Measurements from ENCODE around the gene P3H3. TPM values are rescaled to one million over a fixed set of nuclear protein-coding genes. Genes with fewer than 3 reads are reported as not detected.

Gene P3H3
- total RNA-seq, 1 experiment from 2014 or later, result 45.6 TPM

DNA sequence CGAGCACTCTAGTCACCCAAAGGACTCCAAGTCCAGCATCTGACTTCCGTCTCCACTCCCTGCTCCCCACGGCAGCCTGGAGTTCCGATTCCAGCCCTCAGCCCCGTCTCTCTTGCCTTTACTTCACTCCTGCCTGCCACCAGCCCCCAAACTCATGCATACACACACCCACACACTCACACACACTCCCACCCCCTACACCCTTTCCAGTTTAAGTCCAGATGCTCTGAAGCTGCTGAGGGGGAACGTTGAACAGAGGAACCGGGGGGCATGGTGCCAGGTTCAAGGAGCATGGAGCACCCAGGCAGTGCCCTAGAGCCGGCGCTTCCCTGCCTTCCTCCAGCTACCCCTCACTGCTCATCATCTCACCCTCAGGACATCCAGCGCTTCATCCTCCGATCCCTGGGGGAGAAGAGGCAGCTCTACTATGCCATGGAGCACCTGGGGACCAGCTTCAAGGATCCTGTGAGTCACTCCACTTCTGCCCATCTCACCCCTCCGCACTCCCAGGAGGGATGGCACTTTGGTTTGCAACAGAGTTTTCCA is 3.3 kb downstream of the P3H3 start:
- peaks cover 14% of the 10 kb centered on the region for H3K36me3 ChIP-seq
- DNase-seq, result no peak

DNA sequence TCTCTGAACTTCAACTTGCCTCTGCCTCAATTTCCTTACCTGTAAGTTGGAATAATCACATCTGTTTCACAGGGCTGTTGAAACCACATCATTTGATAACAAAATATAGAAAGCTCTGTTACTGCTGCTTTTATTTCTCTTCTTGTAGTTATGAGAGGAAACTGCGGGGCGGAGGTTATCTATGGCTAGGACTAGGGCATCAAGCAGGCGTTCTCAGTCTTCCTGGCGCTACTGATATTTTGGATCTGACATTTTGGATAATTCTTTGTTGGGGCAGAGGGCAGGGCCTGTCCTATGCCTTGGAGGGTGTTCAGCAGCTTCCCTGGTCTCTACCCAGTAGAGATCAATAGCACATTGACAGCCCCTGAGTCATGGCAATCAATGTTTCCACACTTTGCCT is 3.9 kb downstream of the P3H3 start:
- H3K36me3 ChIP-seq, result peaks cover 14% of the 10 kb centered on the region
- H3K4me3 ChIP-seq, result no peak overlapping the region
- no peaks in the 10 kb centered on the region for H3K9me3 ChIP-seq
- H3K27me3 ChIP-seq, result no peaks in the 10 kb centered on the region
- no peak for DNase-seq

More for the DNA sequence above, 3.3 kb downstream of the P3H3 start:
- no peaks in the 10 kb centered on the region for H3K9me3 ChIP-seq
- H3K4me3 ChIP-seq, result no peak overlapping the region
- no peaks in the 10 kb centered on the region for H3K27me3 ChIP-seq

DNA sequence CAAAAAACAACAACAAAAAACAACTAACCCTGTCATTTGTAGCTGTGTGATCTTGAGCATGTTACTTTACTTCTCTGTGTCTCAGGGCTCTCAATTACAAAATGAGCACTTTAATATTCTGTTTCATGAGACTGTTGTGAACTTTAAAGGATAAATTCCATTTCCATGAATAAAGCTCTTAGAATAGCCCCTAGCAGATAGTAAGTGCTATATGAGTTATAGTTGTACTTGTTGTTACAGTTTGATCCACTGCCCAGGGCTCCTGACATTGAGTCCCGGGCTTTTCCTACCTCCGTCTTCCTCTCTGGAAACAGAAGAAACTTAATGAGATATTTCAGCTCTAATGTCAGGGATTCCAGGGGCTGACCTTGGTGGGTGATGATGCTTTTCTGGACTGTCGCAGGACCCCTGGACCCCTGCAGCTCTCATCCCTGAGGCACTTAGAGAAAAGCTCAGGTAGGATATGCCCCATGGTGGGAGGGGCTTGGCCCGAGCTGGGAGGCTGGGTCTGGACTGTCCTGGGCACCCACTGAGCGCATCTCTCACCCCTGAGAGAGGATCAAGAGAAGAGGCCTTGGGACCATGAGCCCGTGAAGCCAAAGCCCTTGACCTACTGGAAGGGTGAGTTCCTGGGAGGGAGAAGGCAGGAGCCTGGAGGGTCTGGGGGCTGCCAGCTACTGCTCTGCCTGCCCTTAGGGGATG is 5.1 kb downstream of the P3H3 start:
- peaks cover 14% of the 10 kb centered on the region for H3K36me3 ChIP-seq
- no peak for DNase-seq
- no peaks in the 10 kb centered on the region for H3K27me3 ChIP-seq
- no peaks in the 10 kb centered on the region for H3K9me3 ChIP-seq
- H3K4me3 ChIP-seq, result no peak overlapping the region

DNA sequence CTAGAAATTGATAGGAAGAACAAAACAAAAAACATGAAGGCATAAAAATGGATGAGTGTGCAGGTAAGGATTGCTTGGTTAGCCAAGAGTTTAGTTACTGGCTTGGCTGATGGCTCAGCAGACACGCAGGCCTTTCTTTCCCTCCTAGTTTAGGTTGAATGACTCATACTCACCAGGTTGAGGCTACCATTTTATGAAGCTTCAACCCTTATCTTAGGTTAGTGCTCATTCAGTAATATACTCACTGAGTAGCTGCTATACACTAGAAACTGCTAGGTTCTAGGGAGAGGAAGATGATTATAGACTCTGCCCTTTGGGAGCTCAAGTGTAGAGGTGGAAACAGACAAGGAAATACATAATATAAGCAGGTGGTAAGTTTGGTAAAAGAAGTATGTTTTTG is 6.0 kb downstream of the P3H3 start:
- no peaks in the 10 kb centered on the region for H3K9me3 ChIP-seq
- no peak overlapping the region for H3K4me3 ChIP-seq
- no peaks in the 10 kb centered on the region for H3K27me3 ChIP-seq
- peaks cover 14% of the 10 kb centered on the region for H3K36me3 ChIP-seq
- no peak for DNase-seq

DNA sequence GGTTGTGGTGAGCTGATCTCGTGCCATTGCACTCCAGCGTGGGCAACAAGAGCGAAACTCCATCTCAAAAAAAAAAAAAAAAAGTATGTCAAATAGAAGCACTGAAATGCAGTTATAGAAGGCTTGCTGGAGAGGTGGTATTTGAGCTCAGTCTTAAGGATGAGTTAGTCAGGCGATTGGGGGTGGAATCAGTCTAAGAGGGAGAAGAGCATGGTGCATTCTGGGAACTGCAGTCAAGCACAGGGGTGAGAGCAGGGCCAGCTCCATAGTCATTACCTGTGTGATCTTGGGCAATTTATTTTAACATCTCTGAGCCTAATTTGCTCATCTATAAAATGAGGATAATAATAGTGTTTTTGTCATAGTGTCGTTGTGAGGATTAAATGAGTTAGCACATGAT is 6.7 kb downstream of the P3H3 start:
- DNase-seq, result no peak
- H3K9me3 ChIP-seq, result no peaks in the 10 kb centered on the region
- no peaks in the 10 kb centered on the region for H3K27me3 ChIP-seq
- H3K4me3 ChIP-seq, result no peak overlapping the region
- H3K36me3 ChIP-seq, result peaks cover 14% of the 10 kb centered on the region

DNA sequence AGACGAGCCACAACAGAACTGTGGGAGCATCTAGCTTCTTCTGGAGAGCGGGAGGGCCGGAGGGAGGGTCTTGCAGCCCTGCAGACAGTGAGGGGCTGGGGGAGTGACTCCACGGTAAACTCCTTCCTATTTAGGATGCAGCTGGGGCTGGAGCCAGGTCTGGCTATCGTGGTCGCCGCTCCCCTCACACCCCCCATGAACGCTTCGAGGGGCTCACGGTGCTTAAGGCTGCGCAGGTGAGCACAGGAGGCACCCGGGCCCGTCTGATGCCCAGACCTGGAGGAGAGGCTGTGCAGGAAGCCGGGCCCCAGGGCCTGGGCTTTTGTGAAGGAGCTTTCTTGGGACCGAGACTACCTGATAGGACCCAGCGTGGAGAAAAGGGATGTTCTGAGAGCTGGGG is 8.6 kb downstream of the P3H3 start:
- no peak for DNase-seq
- no peaks in the 10 kb centered on the region for H3K9me3 ChIP-seq
- H3K4me3 ChIP-seq, result no peak overlapping the region
- H3K36me3 ChIP-seq, result peaks cover 8% of the 10 kb centered on the region
- H3K27me3 ChIP-seq, result no peaks in the 10 kb centered on the region

DNA sequence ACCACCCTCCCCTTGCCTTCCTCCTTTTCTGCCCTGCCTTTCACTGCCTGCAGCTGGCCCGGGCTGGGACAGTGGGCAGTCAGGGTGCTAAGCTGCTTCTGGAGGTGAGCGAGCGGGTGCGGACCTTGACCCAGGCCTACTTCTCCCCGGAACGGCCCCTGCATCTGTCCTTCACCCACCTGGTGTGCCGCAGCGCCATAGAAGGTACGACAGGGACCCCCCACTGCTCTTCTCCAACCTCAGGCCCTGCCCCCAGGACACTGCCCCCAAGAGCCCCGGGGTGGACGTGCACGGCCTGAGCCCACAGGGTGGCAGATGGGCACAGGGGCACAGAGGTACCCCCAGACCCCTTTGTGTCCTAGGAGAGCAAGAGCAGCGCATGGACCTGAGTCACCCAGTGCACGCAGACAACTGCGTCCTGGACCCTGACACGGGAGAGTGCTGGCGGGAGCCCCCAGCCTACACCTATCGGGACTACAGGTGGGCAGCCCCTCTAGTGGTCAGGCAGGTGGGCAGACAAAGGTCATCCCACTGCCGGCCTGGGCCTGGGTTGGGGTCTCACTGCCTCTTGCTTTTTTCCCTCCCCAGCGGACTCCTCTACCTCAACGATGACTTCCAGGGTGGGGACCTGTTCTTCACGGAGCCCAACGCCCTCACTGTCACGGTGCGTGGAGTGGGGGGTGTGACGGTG is 9.3 kb downstream of the P3H3 start:
- H3K27me3 ChIP-seq, result no peaks in the 10 kb centered on the region
- H3K36me3 ChIP-seq, result peaks cover 11% of the 10 kb centered on the region
- DNase-seq, result no peak
- H3K4me3 ChIP-seq, result no peak overlapping the region
- H3K9me3 ChIP-seq, result no peaks in the 10 kb centered on the region

DNA sequence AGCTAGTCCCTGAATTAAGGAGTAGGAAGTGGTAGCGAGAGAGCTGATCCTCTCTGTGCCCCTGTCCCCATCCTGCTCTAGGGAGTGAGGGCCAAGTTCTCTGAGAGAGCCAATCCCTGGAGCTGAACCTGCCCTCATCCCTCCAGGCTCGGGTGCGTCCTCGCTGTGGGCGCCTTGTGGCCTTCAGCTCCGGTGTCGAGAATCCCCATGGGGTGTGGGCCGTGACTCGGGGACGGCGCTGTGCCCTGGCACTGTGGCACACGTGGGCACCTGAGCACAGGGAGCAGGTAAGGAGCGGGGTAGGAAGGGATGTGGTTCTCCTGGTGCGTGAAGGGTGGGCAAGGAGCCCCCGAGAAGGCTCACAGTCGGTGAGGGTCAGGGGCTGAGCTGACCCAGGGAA is 10.6 kb downstream of the P3H3 start:
- Histone ChIP-seq H3K4me3 (no peak overlapping the region), H3K36me3 (peaks cover 6% of the 10 kb centered on the region), H3K27me3 (no peaks in the 10 kb centered on the region), H3K9me3 (no peaks in the 10 kb centered on the region)
- DNase-seq, result no peak

DNA sequence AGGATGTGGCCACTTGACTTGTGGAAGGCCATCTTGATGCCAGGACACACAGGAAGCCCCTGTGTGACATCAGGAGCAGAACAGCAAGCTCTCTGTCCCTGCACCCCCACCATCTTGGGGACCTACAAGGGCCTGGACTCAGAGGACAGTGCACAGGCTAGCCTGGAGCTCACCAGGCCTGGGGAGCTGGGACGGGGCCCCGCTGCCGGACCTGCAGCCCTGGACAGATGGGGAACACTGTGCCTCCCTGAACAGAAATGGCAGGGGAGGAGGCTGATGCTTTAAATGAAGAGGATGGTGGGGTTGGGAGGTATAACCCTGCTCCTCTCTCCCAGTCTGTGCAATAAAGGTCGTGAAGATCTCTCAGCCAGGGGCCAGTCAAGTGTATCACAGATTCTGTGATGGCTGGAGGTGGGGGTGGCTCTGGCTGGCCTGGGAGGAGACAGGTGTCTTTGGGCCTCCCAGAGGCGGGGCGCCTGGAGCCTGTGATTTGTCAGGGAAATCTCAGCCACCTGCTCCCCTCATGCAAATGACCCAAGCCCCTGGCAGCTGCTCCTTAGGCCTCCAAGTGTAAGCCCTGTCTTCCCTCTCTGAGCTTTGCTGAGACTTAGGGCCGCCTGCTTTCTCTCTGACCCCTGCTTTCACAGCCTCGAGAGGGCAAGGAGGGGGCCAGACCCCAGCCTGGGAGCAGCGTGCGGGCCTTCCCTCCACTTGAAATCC is 11.4 kb downstream of the P3H3 start:
- no peak for DNase-seq
- Histone ChIP-seq H3K4me3 (no peak overlapping the region), H3K27me3 (no peaks in the 10 kb centered on the region), H3K9me3 (no peaks in the 10 kb centered on the region), H3K36me3 (peaks cover 7% of the 10 kb centered on the region)

DNA sequence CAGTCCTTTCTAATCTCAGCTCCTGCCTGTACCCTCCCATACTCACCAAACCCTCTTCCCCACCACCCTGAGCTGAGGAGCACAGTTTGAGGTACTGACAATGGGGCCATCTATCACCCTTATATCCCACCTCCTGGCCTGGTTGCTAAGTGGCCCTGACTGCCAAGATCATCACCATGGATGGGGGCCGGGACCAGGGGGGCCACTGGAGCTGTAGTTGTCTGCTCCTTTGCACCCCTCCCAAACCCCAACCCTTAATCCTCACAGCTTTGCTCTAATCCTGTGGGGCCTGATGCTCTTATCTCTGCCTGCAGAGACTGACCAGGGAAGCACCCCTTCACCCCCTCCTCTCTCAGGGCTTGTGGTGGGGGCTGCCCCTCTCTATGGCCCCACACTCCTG is 12.1 kb downstream of the P3H3 start:
- H3K9me3 ChIP-seq, result no peaks in the 10 kb centered on the region
- H3K4me3 ChIP-seq, result no peak overlapping the region
- H3K36me3 ChIP-seq, result peaks cover 9% of the 10 kb centered on the region
- no peaks in the 10 kb centered on the region for H3K27me3 ChIP-seq
- no peak for DNase-seq

DNA sequence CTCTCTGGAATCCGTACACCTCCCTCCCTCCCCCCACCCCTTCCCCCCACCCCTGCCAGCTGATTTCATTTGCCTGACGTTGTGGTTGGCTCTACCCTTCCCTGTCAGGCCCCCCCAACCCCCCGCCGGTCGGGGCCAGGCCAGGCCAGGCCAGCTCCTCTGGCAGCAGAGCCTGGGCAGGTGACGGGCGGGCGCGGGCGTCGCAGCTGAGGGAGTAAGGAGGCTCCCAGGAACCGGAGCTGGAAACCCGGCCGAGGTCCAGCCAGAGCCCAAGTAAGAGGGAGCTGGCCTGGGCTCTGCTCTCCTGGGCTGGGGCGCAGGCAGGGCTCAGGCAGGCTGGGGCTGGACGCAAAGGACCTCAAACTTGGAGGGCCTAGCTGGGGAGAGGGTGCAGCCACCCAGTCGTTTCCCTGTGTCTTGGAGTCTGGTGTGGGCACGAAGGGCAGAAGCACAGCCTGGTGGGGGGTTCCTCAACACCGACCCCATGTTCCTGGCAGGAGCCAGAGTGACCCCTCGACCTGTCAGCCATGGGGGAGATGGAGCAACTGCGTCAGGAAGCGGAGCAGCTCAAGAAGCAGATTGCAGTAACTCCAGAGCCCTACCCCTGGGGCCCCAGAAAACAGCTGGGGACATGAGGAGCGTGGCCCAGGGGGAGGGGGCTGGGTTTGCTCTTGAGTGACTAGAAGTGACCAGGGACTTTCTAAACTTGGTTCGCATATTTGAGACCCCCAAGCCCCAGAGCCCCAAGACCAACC is 12.7 kb downstream of the P3H3 start, which contains the start of gene GNB3:
TSS of gene GNB3 (plus strand) at position 165 of the 755 bp plus-strand sequence. CDS start at position 528, 363 bp downstream.
- DNase-seq, result no peak
- peaks cover 12% of the 10 kb centered on the region for H3K36me3 ChIP-seq

DNA sequence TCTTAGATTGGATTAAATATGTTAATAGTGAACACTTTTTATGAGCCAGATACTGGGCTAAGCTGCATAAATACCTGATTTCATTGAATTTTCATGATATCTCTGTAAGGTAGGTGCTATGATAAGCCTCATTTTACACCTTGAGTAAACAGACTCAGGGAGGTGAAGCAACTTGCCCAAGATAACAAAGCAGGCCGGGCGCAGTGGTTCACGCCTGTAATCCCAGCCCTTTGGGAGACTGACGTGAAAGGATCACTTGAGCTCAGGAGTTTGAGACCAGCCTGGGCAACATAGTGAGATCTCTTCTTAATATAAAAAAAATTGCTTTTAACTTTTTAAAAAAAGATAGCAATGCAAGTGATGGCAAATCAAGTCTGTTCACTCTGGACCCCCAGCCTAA is 13.9 kb downstream of the P3H3 start:
- Histone ChIP-seq H3K27me3 (no peaks in the 10 kb centered on the region), H3K9me3 (no peaks in the 10 kb centered on the region), H3K36me3 (peaks cover 24% of the 10 kb centered on the region), H3K4me3 (no peak overlapping the region)
- DNase-seq, result no peak

More for the DNA sequence above, 12.7 kb downstream of the P3H3 start, which contains the start of gene GNB3:
- Histone ChIP-seq H3K4me3 (no peak within 1 kb of the TSS), H3K9me3 (no peaks in the 10 kb centered on the region), H3K27me3 (no peaks in the 10 kb centered on the region)

DNA sequence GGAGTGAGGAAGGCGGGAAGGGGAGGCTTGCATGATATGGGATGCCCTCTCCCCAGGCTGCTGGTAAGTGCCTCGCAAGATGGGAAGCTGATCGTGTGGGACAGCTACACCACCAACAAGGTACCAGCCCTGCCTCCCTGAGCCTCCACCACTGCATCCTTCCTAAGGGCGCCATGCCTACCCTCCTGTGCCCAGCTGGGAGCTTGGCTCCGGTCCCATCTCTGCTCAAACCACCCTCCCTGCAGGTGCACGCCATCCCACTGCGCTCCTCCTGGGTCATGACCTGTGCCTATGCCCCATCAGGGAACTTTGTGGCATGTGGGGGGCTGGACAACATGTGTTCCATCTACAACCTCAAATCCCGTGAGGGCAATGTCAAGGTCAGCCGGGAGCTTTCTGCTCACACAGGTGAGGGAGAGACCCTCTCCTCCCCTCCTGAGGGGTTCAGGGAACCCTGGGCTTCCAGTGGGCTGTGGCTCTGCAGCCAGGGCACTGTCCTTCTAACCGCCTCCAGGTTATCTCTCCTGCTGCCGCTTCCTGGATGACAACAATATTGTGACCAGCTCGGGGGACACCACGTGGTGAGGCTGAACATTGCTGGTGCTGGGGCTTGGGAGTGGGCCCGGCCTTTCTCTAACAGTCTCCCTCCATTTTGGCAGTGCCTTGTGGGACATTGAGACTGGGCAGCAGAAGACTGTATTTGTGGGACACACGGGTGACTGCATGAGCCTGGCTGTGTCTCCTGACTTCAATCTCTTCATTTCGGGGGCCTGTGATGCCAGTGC is 15.1 kb downstream of the P3H3 start:
- H3K4me3 ChIP-seq, result no peak overlapping the region
- peaks cover 36% of the 10 kb centered on the region for H3K36me3 ChIP-seq
- DNase-seq, result no peak
- no peaks in the 10 kb centered on the region for H3K27me3 ChIP-seq
- no peaks in the 10 kb centered on the region for H3K9me3 ChIP-seq

DNA sequence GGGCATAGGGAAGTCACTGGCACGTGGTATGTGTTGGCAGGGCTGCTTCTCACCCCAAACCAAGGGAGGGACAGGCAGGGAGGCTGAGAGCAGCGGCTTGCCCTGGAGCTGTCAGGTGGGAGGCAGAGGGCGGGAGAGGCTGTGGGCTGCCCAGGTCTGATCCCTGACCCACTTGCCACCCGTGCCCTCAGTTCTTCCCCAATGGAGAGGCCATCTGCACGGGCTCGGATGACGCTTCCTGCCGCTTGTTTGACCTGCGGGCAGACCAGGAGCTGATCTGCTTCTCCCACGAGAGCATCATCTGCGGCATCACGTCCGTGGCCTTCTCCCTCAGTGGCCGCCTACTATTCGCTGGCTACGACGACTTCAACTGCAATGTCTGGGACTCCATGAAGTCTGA is 17.2 kb downstream of the P3H3 start:
- no peaks in the 10 kb centered on the region for H3K27me3 ChIP-seq
- peaks cover 57% of the 10 kb centered on the region for H3K36me3 ChIP-seq
- no peak overlapping the region for H3K4me3 ChIP-seq
- DNase-seq, result no peak
- no peaks in the 10 kb centered on the region for H3K9me3 ChIP-seq

DNA sequence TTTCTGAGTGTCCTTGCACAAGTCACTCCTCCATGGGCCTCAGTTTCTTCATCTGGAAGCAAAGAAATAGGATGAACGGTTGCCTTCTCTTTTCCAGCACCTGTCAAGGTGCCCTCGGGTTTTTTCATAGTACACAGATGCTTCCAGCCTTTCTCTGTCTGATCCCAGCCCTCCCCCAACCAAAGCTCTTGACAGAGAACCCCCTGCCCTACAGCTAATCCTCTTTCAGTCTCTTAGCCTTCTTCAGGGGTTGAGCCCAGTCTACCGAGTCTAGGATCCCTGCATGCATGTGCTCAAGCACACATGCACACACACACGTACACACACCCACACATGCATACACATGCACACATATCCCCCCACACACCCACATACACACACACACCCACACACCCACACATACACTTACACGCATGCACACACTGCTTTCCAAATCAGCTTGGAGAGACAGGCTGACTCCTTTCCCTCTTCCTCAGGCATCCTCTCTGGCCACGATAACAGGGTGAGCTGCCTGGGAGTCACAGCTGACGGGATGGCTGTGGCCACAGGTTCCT is 18.2 kb downstream of the P3H3 start:
- no peaks in the 10 kb centered on the region for H3K27me3 ChIP-seq
- peaks cover 61% of the 10 kb centered on the region for H3K36me3 ChIP-seq

DNA sequence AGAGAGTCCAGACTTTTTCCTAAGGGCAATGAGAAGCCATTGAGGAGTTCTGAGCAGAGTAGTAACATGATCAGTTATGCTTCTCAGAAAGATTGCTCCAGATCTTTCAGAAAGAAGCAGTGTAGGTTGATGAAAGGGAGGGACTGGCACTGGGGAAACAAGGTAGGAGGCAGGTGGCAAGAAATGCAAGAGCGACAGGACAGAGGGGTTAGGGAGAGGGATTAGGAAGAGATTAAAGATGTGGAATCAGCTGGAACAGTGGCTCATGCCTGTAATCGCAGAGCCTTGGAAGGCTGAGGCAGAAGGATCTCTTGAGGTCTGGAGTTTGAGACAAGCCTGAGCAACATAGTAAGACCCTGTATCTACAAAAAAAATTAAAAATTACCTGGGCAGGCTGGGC is 19.5 kb downstream of the P3H3 start:
- Histone ChIP-seq H3K27me3 (no peaks in the 10 kb centered on the region), H3K9me3 (no peaks in the 10 kb centered on the region), H3K4me3 (no peak overlapping the region), H3K36me3 (peaks cover 58% of the 10 kb centered on the region)
- no peak for DNase-seq

More for the DNA sequence above, 18.2 kb downstream of the P3H3 start:
- Histone ChIP-seq H3K4me3 (no peak overlapping the region), H3K9me3 (no peaks in the 10 kb centered on the region)
- no peak for DNase-seq

All from MG63 (cell line).